H1 (cell line): ENCODE results near the gene EML4. TPM values are rescaled to one million over a fixed set of nuclear protein-coding genes. Genes with fewer than 3 reads are reported as not detected.

Experiments
- CTCF ChIA-PET: fragments of 300-600 bp; sonication (Branson Sonifier 250); formaldehyde crosslinking; loops from one replicate; lab custom pipeline; 2021; ENCODE audit not compliant: partially characterized antibody; lab: Charles Lee
- POLR2A ChIA-PET: fragments of 300-600 bp; sonication (Branson Sonifier 250); formaldehyde crosslinking; loops from one replicate; lab custom pipeline; 2021; ENCODE audit warnings: inconsistent platforms; ENCODE audit not compliant: partially characterized antibody; lab: Charles Lee
- DNase-seq, 2 experiments: peaks; one replicate each; pipeline versions ENCODE4 v3.0.0 to v3.0.0-alpha.2; 2010 to 2022; ENCODE audit warnings: low spot score in 2 of 2, low read depth in 1 of 2, mixed read lengths in 1 of 2
- FAIRE-seq: peaks from 2 replicates; lab custom pipeline; 2011; peaks lifted over from hg19 to GRCh38; lab: Jason Lieb, UNC
- H2AFZ ChIP-seq: 2 replicates; pipeline ENCODE4 v1.8.1; 2012; ENCODE audit warnings: low read length, inconsistent platforms
- H2AK5ac ChIP-seq: 2 replicates; pipeline ENCODE4 v1.6.1; 2013; ENCODE audit warnings: low read depth, low read length
- H2BK120ac ChIP-seq: replicated peaks from 2 replicates; pipeline ENCODE3; 2013; ENCODE audit warnings: low read depth, low read length, inconsistent platforms
- H2BK12ac ChIP-seq: 2 replicates; pipeline ENCODE4 v1.6.1; 2013; ENCODE audit warnings: low read depth, low read length
- H2BK15ac ChIP-seq: 2 replicates; pipeline ENCODE4 v1.6.1; 2013; ENCODE audit warnings: low read length
- H2BK20ac ChIP-seq: 2 replicates; pipeline ENCODE4 v1.6.1; 2013; ENCODE audit warnings: low read length
- H2BK5ac ChIP-seq: 2 replicates; pipeline ENCODE4 v1.6.1; 2013; ENCODE audit warnings: low read depth, low read length
- H3K14ac ChIP-seq: 2 replicates; pipeline ENCODE4 v1.6.1; 2013; ENCODE audit warnings: inconsistent platforms; ENCODE audit not compliant: insufficient read length
- H3K18ac ChIP-seq: 2 replicates; pipeline ENCODE4 v1.6.1; 2013; ENCODE audit warnings: low read length; ENCODE audit errors: extremely low read depth
- H3K23ac ChIP-seq: 2 replicates; pipeline ENCODE4 v1.6.1; 2013; ENCODE audit warnings: inconsistent platforms; ENCODE audit not compliant: insufficient read length
- H3K23me2 ChIP-seq: 2 replicates; pipeline ENCODE4 v1.6.1; 2013; ENCODE audit warnings: low read depth, low read length
- H3K27ac ChIP-seq: 2 replicates; pipeline ENCODE4 v1.6.1; 2011; ENCODE audit warnings: low read depth, low read length, inconsistent platforms
- H3K27me3 ChIP-seq, 4 experiments: replicated peaks in 1 of 4; 1 replicate in 1 of 4; 2 replicates in 3 of 4; pipeline versions ENCODE4 v1.6.1 to v1.8.1; 2011 to 2013; ENCODE audit warnings: low read length in 3 of 4, mild to moderate bottlenecking in 3 of 4, inconsistent platforms in 2 of 4, mixed read lengths in 2 of 4, moderate library complexity in 1 of 4; ENCODE audit not compliant: control insufficient read depth in 3 of 4, insufficient read depth in 3 of 4; ENCODE audit errors: extremely low read depth in 1 of 4
- H3K36me3 ChIP-seq, 4 experiments: 2 replicates each; pipeline versions ENCODE4 v1.6.1 to v1.8.1; 2011 to 2013; ENCODE audit warnings: mild to moderate bottlenecking in 4 of 4, low read length in 3 of 4, moderate library complexity in 2 of 4, control low read depth in 1 of 4, inconsistent platforms in 1 of 4; ENCODE audit not compliant: insufficient read depth in 4 of 4, control insufficient read depth in 2 of 4
- H3K4ac ChIP-seq: replicated peaks from 2 replicates; pipeline ENCODE3; 2013; ENCODE audit warnings: low read length, low read depth, mixed read lengths, inconsistent platforms; ENCODE audit not compliant: insufficient read length
- H3K4me1 ChIP-seq, 4 experiments: replicated peaks in 1 of 4; 1 replicate in 1 of 4; 2 replicates in 3 of 4; pipeline versions ENCODE4 v1.6.1 to v1.8.1; 2011 to 2013; ENCODE audit warnings: low read length in 3 of 4, inconsistent platforms in 2 of 4, mixed read lengths in 1 of 4; ENCODE audit not compliant: insufficient read depth in 4 of 4, control insufficient read depth in 3 of 4
- H3K4me2 ChIP-seq, 2 experiments: 2 replicates each; pipeline versions ENCODE4 v1.6.1 to v1.8.1; 2011 to 2013; ENCODE audit warnings: low read depth in 2 of 2, low read length in 2 of 2, control low read depth in 1 of 2, inconsistent platforms in 1 of 2, mild to moderate bottlenecking in 1 of 2; ENCODE audit not compliant: insufficient read depth in 1 of 2
- H3K4me3 ChIP-seq, 4 experiments: fragments of 200-600, 300-600 bp in 1 of 4; sonication (generic), shearing (Covaris generic), sonication (Bioruptor Twin) in 1 of 4; 2 replicates each; pipeline versions ENCODE4 v1.5.1 to v1.8.1; 2011 to 2016; ENCODE audit warnings: low read length in 4 of 4, low read depth in 3 of 4, control low read depth in 2 of 4, inconsistent platforms in 2 of 4, mild to moderate bottlenecking in 2 of 4, mixed read lengths in 1 of 4, moderate library complexity in 1 of 4; ENCODE audit not compliant: insufficient read depth in 2 of 4; ENCODE audit errors: extremely low read depth in 1 of 4
- H3K56ac ChIP-seq: replicated peaks from 2 replicates; pipeline ENCODE3; 2013; ENCODE audit warnings: low read depth, mild to moderate bottlenecking, mixed read lengths, low read length, inconsistent platforms; ENCODE audit not compliant: insufficient read length
- H3K79me1 ChIP-seq: 2 replicates; pipeline ENCODE4 v1.6.1; 2013; ENCODE audit warnings: low read depth, low read length, control low read depth
- H3K79me2 ChIP-seq, 2 experiments: 2 replicates each; pipeline versions ENCODE4 v1.6.1 to v1.8.1; 2012 to 2013; ENCODE audit warnings: low read length in 2 of 2, mild to moderate bottlenecking in 2 of 2, inconsistent platforms in 1 of 2; ENCODE audit not compliant: insufficient read depth in 2 of 2, control insufficient read depth in 1 of 2
- H3K9ac ChIP-seq, 4 experiments: replicated peaks in 1 of 4; 1 replicate in 1 of 4; 2 replicates in 3 of 4; pipeline versions ENCODE4 v1.6.1 to v1.8.1; 2011 to 2013; ENCODE audit warnings: low read depth in 3 of 4, low read length in 3 of 4, control low read depth in 2 of 4, mild to moderate bottlenecking in 2 of 4, moderate library complexity in 2 of 4, inconsistent platforms in 1 of 4; ENCODE audit errors: extremely low read depth in 1 of 4
- H3K9me3 ChIP-seq, 2 experiments: 2 replicates each; pipeline versions ENCODE4 v1.6.1 to v1.8.1; 2012 to 2013; ENCODE audit warnings: mild to moderate bottlenecking in 2 of 2, moderate library complexity in 2 of 2, control low read depth in 1 of 2, inconsistent platforms in 1 of 2, low read depth in 1 of 2, low read length in 1 of 2, mixed read lengths in 1 of 2; ENCODE audit not compliant: insufficient read depth in 2 of 2
- H4K20me1 ChIP-seq, 2 experiments: replicated peaks in 1 of 2; 2 replicates each; pipeline versions ENCODE3 to v1.8.1; 2011 to 2013; ENCODE audit warnings: inconsistent platforms in 2 of 2, low read length in 2 of 2, mild to moderate bottlenecking in 1 of 2; ENCODE audit not compliant: insufficient read depth in 2 of 2, control insufficient read depth in 1 of 2
- H4K5ac ChIP-seq: 2 replicates; pipeline ENCODE4 v1.6.1; 2013; ENCODE audit warnings: low read length, low read depth, mixed read lengths, inconsistent platforms; ENCODE audit not compliant: insufficient read length
- H4K8ac ChIP-seq: 2 replicates; pipeline ENCODE4 v1.8.0; 2013; ENCODE audit warnings: mild to moderate bottlenecking, moderate library complexity, low read length, inconsistent platforms; ENCODE audit not compliant: insufficient read depth; ENCODE audit errors: extremely low read depth
- H4K91ac ChIP-seq: replicated peaks from 2 replicates; pipeline ENCODE3; 2013; ENCODE audit warnings: low read length, mixed read lengths, inconsistent platforms; ENCODE audit not compliant: insufficient read length
- BRCA1 ChIP-seq: IDR thresholded peaks from 2 replicates; pipeline ENCODE4 v1.6.1; 2012; ENCODE audit warnings: low read depth, low read length, improper control_type of control experiment
- CHD1 ChIP-seq: IDR thresholded peaks from 2 replicates; pipeline ENCODE4 v1.6.1; 2012; ENCODE audit warnings: low read depth, low read length, improper control_type of control experiment
- CTCF ChIP-seq, 3 experiments: IDR thresholded peaks; 1 replicate in 2 of 3; 2 replicates in 1 of 3; pipeline versions ENCODE4 v1.5.1 to v1.6.1; 2011; ENCODE audit warnings: low read length in 3 of 3, mild to moderate bottlenecking in 3 of 3, inconsistent platforms in 2 of 3, low read depth in 1 of 3, moderate library complexity in 1 of 3; ENCODE audit not compliant: insufficient read depth in 1 of 3; ENCODE audit errors: control extremely low read depth in 1 of 3
- E2F6 ChIP-seq: IDR thresholded peaks from 2 replicates; pipeline ENCODE4 v1.6.1; 2012; ENCODE audit warnings: inconsistent platforms
- KDM1A ChIP-seq: fragments of 200-600, 300-600 bp; sonication (generic); IDR thresholded peaks from 2 replicates; pipeline ENCODE4 v1.7.1; 2016; ENCODE audit warnings: mild to moderate bottlenecking, low read length, borderline replicate concordance
- MAX ChIP-seq: IDR thresholded peaks from 2 replicates; pipeline ENCODE4 v1.6.1; 2012; ENCODE audit warnings: inconsistent platforms
- PHF8 ChIP-seq: fragments of 200-600 bp; sonication (generic); conservative IDR thresholded peaks from 2 replicates; pipeline ENCODE4 v1.7.1; 2012; ENCODE audit warnings: low read depth, mild to moderate bottlenecking, inconsistent platforms, low read length, moderate library complexity
- RAD21 ChIP-seq, 2 experiments: IDR thresholded peaks in 1 of 2; conservative IDR thresholded peaks in 1 of 2; 2 replicates each; pipeline ENCODE4 v1.6.1; 2011; ENCODE audit warnings: low read depth in 2 of 2, low read length in 2 of 2, improper control_type of control experiment in 1 of 2, inconsistent platforms in 1 of 2, mild to moderate bottlenecking in 1 of 2, moderate library complexity in 1 of 2
- SIRT6 ChIP-seq: IDR thresholded peaks from one replicate; pipeline ENCODE4 v1.7.1; 2012; ENCODE audit warnings: low read length, inconsistent platforms
- WGBS, 2 experiments: shearing (Covaris generic) in 1 of 2; methylation state at CpG; one replicate each; pipeline versions ENCODE4 v1.1.6 to v1.1.7; 2013 to 2015; ENCODE audit warnings: low lambda C conversion rate in 2 of 2, mixed read lengths in 2 of 2, inconsistent platforms in 1 of 2, low coverage in 1 of 2, missing lambda C conversion rate in 1 of 2; ENCODE audit not compliant: insufficient replicate concordance in 2 of 2, insufficient coverage in 1 of 2, insufficient read length in 1 of 2; ENCODE audit errors: extremely low coverage in 1 of 2, missing lambda C conversion rate in 1 of 2; 5-methylcytosine and 5-hydroxymethylcytosine counted together
- polyA plus RNA-seq, 7 experiments: library from polyadenylated mRNA; depleted of rRNA in 3 of 7; stranded (reverse) in 5 of 7; unstranded in 2 of 7; fragments of >200 nt in 5 of 7; fragments of 200-250 nt in 2 of 7; gene quantifications; 1 replicate in 5 of 7; 2 replicates in 1 of 7; 4 replicates in 1 of 7; pipeline versions ENCODE4 v1.2.1 to v1.2.3, GENCODE V29; 2011 to 2013; ENCODE audit warnings: missing spikeins in 2 of 7, mixed read lengths in 2 of 7
- total RNA-seq: library from RNA; stranded (reverse); fragmentation: NEBNext Ultra II Directional; extraction: Animal tissue kit (Norgen Biotek cat#: 25700); gene quantifications from 2 replicates; pipeline ENCODE4 v1.2.1, GENCODE V29; 2021

Gene EML4
- total and polyA plus RNA-seq, 2 of the 8 experiments (the other 6 are each of a cell fraction or from before 2014, with no cell fraction given), result 50.1 to 104 TPM

GRCh38 chr2:42227491-42227890 is 58.3 kb downstream of the EML4 start:
- Histone ChIP-seq H3K4me2 (no peak overlapping the region), H3K9me3 (no peaks in the 10 kb centered on the region), H3K9ac (no peak overlapping the region), H2BK120ac (no peak overlapping the region), H3K23ac (no peak overlapping the region), H3K36me3 (no peaks in the 10 kb centered on the region), H2AFZ (no peak overlapping the region), H3K23me2 (no peaks in the 10 kb centered on the region), H4K8ac (no peak overlapping the region), H3K79me2 (peaks cover 0 to 74% of the 10 kb centered on the region in 2 experiments; a peak in 2 of 4 replicates), H3K18ac (no peak overlapping the region), H2AK5ac (no peak overlapping the region), H2BK5ac (no peak overlapping the region), H4K20me1 (peaks cover 1 to 11% of the 10 kb centered on the region in 2 experiments), H3K56ac (no peak overlapping the region), H3K14ac (no peak overlapping the region), H4K91ac (no peak overlapping the region), H3K27me3 (no peaks in the 10 kb centered on the region), H2BK15ac (no peak overlapping the region), H2BK20ac (no peak overlapping the region), H3K79me1 (no peaks in the 10 kb centered on the region; the same call in 1 of the 2 replicates), H3K4ac (no peak overlapping the region), H3K4me3 (no peak overlapping the region), H2BK12ac (no peak overlapping the region), H3K27ac (no peak overlapping the region), H3K4me1 (no peaks in the 10 kb centered on the region), H4K5ac (no peak overlapping the region)
- ChIA-PET POLR2A (interaction anchor here (0.6 to 0.7 kb wide), 2 partner anchors 36 to 181 kb away, joined by 3 to 4 read pairs; no protein-coding TSS in a partner anchor), CTCF (interaction anchor here (1.2 to 3.5 kb wide), 5 partner anchors 13 to 138 kb away, joined by 3 to 19 read pairs (median 4); no protein-coding TSS in a partner anchor)
- DNase-seq (no peak), FAIRE-seq (no peak)
- 87% methylated on average over 2 of the region's 2 CpGs; no CpG with 5 or more reads in 1 of the 2 experiments for WGBS, 2 experiments
- no peak for TF ChIP-seq PHF8
- TF ChIP-seq E2F6, result no peak
- no peak for TF ChIP-seq MAX
- TF ChIP-seq BRCA1, result no peak
- no peak for TF ChIP-seq CHD1
- TF ChIP-seq SIRT6, result no peak
- no peak for TF ChIP-seq KDM1A
- TF ChIP-seq RAD21 (IDR thresholded peaks at IDR 0.05 in 1 of 2, conservative IDR thresholded peaks at IDR 0.05 in 1 of 2; ENCODE audit: low read depth in 2 of 2, low read length in 2 of 2), result no peak
- no peak for TF ChIP-seq CTCF (IDR thresholded peaks at IDR 0.05; ENCODE audit: control extremely low read depth in 1 of 3, insufficient read depth in 1 of 3, low read depth in 1 of 3, low read length in 3 of 3)
